ENCODE data around the gene KIAA1217.

The KIAA1217 gene

GRCh38 chr10:24246365-24246764 lies 37.4 kb downstream of the KIAA1217 start:
- in situ Hi-C loops (cut with MboI; ENCODE audit: low sequenced_read_pairs, unreplicated experiment), result no loop called here

GRCh38 chr10:24247841-24248240 lies 38.9 kb downstream of the KIAA1217 start:
- no peak for DNase-seq (ENCODE audit: low spot score)
- in situ Hi-C loops (cut with MboI; ENCODE audit: low sequenced_read_pairs, unreplicated experiment), result no loop called here
- no peak for TF ChIP-seq CTCF (IDR thresholded peaks at IDR 0.05; ENCODE audit: borderline replicate concordance, control extremely low read depth, extremely low read depth, insufficient read depth, missing control alignments)

More at GRCh38 chr10:24246365-24246764, 37.4 kb downstream of the KIAA1217 start:
- DNase-seq (ENCODE audit: low spot score), result no peak
- TF ChIP-seq CTCF (IDR thresholded peaks at IDR 0.05; ENCODE audit: borderline replicate concordance, control extremely low read depth, extremely low read depth, insufficient read depth, missing control alignments), result no peak

GRCh38 chr10:24249829-24250415 lies 41.0 kb downstream of the KIAA1217 start:
- TF ChIP-seq CTCF (IDR thresholded peaks at IDR 0.05; ENCODE audit: borderline replicate concordance, control extremely low read depth, extremely low read depth, insufficient read depth, missing control alignments), result no peak
- DNase-seq (ENCODE audit: low spot score), result no peak
- in situ Hi-C loops (cut with MboI; ENCODE audit: low sequenced_read_pairs, unreplicated experiment), result no loop called here

- no peak for DNase-seq (ENCODE audit: low spot score)
- TF ChIP-seq CTCF (IDR thresholded peaks at IDR 0.05; ENCODE audit: borderline replicate concordance, control extremely low read depth, extremely low read depth, insufficient read depth, missing control alignments), result no peak
- in situ Hi-C loops (cut with MboI; ENCODE audit: low sequenced_read_pairs, unreplicated experiment), result no loop called here
Observed at GRCh38 chr10:24251547-24251946, 42.6 kb downstream of the KIAA1217 start.

GRCh38 chr10:24254180-24254579 lies 45.2 kb downstream of the KIAA1217 start:
- no peak for DNase-seq (ENCODE audit: low spot score)
- TF ChIP-seq CTCF (IDR thresholded peaks at IDR 0.05; ENCODE audit: borderline replicate concordance, control extremely low read depth, extremely low read depth, insufficient read depth, missing control alignments), result no peak
- in situ Hi-C loops (cut with MboI; ENCODE audit: low sequenced_read_pairs, unreplicated experiment), result no loop called here

GRCh38 chr10:24255115-24255880 lies 46.4 kb downstream of the KIAA1217 start:
- no peak for DNase-seq (ENCODE audit: low spot score)
- in situ Hi-C loops (cut with MboI; ENCODE audit: low sequenced_read_pairs, unreplicated experiment), result no loop called here

More at GRCh38 chr10:24255115-24255880, 46.4 kb downstream of the KIAA1217 start:
- no peak for TF ChIP-seq CTCF (IDR thresholded peaks at IDR 0.05; ENCODE audit: borderline replicate concordance, control extremely low read depth, extremely low read depth, insufficient read depth, missing control alignments)
